ENCODE measurements around the gene NSRP1.

GRCh38 chr17:30174556-30174955, 57.9 kb downstream of the NSRP1 start:
- TF ChIP-seq CTCF (IDR thresholded peaks at IDR 0.05 in 8 of 11, conservative IDR thresholded peaks at IDR 0.05 in 3 of 11) (no peak), POLR2A (IDR thresholded peaks at IDR 0.05) (no peak)
